NCI-H2081 treated with DMSO at 0.1 percent for 48 hours (cell line): ENCODE measurements around the gene CCL21.

Experiments used
- DNase-seq: peaks from one replicate; lab custom pipeline; 2025; lab: John Stamatoyannopoulos, UW

Gene CCL21

DNA sequence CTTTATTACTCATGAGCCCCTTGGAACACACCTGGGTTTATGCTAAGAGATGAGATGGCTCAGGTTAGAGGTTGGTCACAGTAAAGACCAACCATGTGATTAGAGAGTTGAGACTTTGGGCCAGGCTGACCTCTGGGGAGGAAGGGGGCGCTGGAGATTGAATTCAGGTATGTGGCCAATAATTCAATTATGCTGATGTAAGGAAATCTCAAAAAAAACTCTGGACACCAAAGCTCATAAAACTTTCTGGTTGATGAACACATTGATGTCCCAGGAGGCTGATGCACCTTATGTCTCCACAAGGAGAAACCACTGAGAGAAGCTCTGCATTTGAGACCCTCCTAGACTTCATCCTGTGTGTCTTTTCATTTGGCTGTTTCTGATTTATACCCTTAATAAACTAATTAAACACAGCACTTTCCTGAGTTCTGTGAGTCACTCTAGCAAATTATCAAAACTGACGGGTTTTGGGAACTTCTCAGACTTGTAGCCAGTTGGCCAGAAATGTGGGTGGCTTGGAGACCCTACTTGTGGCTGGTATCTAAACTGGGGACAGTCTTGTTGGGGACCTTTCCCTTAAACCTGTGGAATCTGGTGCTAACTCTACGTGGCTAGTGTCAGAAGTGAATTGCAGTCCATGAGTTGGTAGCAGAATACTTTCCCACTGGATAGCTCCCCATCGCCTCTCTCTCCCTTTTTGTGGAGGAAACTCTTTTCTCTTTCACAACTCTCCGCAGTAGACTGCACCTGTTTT lies 40.0 kb downstream of the CCL21 start:
- no peak for DNase-seq

DNA sequence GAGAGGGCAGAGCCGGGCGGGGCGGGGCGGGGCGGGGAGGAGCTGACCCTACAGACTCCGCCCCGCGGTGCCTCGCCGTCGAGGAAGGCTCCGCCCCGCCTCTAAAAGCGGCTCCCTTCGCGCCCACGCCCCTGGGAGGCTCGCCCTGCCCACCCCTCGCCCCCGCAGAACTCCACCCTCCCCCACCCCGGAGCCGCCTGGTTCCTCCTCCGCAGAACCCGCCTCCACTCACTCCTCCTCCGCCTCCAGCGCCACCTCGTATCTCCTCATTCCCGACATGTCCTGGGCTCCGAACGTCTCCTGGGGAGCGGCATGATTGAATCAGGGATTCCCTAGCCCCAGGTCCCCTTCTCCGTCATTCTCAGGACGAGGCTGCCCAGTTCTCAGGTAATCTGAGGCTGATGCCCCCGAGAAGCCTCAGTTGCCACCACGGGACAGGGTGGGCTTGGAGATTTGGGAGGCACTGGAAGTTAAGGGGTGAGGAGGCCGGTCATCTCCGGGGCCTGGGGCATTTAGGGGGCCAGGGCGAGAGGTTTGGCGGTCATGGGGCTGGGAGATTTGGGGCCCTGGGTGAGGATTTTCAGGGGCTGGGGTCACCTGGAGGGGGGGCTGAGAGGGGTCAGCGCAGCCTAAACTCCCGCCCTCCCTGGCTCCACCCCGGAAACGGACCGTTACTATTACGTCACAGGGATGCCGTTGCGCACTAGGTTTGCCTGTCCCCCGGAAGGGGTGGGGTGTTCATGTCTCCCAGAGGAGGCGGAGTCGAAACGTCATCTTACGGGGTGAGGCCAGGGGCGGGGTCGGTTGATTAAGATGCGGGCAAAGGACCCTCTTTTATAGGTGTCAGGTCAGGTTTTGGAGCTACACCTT lies 44.3 kb downstream of the CCL21 start:
- DNase-seq: peak; percentile 59

DNA sequence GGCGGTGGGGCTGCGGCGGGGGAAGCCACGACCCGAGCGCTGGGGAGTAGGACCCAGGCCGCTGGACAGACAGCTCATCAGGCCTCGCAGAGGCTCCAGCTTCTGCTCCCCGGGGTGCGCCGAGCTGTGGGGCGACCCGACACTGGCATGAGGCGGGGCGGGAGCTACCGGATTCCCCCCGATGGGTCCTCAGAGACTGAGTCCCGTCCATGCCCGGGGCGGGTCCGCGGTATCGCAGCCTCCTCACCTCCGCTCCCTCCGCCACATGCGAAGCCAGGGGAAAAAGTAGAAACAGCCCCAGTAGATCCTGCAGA lies 44.9 kb downstream of the CCL21 start:
- no peak for DNase-seq

DNA sequence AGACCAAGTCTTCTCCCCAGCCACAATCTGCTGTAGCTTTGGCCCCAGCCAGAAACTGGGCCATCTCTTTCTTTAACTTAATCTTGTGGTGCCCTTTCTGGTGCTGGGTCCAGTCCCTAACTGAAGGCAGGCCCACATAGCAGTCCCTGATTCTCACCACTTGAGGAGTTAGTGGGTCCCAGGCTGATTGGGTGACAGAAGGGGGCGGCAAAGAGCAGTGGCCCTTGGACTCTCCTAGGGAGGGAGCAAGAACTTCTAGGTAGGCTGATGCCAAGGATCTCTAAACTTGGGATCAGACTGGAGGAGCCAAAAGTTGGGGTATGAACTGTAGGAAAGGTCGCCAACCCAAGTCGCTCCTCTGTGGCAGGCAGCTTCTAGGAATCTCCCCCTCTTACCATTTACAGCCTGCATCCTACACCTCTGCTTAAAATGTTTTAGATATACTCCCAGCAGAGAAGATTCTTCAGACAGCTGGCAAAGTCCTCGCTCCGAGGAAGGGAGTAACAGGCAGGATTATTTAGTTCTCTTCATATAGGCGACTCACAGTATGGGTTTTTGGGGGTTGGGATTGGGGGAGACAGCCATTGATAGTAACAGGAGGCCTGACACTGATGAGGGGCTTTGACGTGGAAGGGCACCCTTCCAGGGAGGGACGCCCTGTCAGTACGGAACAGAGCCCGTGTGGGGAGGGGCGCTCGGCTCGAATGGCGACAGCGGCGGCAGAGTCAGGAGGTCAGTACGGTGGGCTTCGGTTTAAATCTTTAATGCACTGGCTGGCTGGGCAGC lies 45.5 kb downstream of the CCL21 start:
- no peak for DNase-seq

DNA sequence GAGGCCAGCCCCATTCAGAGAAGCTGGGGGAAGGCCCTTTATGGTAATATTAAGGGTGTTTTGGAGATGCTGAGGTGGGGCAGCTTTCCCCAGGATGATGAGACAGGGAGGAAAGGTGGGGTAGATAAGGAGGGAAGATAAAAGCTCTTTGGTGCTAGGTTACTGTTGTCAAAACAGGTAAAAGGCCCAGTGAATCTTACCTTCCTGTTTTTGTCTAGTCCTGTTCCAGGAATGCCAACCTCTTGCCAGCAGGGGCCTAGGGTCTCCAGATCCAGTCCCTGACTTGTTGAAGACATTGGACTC lies 46.7 kb downstream of the CCL21 start:
- DNase-seq: no peak

DNA sequence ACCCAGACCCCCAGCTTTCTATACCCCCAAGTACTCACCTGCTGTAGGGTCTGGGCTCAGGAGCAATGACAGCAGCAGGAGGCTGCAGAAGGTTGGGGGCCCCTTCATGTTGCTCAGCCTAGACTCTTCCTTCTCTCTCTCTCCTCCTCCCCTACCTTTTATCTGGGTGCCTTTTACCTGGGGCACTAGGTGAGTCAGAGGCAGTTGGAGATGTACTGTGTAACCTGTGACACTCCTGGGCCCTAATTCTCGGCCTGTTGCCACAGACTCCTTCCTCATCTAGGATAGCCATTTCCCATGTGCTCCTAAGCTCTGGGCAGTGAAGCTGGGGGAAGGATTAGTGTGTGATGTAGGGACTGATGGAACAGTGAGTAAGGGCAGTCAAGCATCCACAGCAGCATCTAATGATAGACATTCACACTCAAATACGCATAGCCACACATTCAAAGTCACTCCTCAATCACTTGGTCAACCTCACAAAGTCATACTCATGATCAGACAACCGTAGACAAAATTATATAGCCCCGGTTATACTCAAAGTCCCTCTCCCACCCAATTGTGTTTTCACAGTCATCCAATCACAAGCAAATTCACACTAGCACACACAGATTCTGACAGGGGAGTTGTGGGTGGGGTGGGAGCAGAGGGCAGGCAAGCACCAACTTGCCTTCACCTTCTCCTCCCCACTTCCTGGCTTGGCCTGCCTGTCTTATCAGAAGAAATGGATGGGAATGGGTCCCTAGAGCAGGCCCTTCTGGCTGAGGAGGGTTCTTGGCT lies 47.2 kb downstream of the CCL21 start, which contains the start of gene CCL27:
TSS of gene CCL27 (minus strand) at position 132 of the 777 bp plus-strand sequence. CDS start at position 108, 24 bp downstream.
- DNase-seq: no peak

DNA sequence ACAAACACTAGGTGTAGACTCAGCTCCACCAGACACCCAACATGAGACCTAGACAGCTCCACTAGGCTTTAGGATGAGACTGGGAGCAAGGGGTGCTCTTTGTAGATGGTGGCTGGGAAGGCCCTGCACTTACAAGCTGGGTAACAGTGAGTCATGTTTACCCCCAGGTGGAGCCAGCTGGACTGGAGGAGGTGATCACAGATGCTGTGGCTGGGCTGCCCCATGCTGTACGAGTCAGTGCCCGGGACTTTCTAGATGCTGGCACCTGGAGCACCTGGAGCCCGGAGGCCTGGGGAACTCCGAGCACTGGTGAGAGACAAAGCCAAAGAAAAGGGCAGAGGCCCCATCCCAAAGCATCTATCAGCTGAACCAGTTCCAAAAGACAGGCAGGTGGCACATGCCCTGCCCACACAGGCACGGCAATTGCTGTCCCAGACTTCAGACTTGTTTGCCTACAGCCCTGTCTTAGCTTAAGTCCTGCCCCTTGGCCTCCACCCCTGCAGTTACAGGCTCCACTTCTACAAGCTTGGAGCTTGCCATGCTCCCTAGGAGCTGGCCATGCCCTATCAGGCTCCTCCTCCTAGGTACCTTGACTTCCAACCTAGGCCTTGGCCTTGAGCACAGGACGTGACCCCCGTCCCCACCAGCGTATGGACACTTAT lies 50.2 kb downstream of the CCL21 start:
- no peak for DNase-seq
